Measurements from ENCODE around the gene PUS7L.

DNA sequence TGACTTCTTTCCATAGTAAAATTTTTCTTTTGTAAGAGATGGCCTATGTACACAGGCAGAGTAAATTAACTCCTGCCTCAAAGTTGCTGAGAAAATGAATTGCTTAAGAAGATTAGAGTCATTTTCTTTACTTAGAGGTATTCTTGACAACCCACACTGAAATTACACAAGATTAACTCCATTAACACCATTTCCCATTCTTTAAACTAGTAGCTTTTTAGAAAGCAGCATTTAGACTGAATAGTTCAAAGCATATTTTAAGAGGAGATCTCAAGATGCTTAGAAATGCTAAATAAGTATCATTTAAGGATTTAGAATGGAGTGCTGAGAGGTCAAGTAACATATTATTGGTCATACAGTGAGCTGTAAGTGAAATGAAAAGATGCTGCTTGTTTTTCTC is 35.5 kb downstream of the PUS7L start:
- TF ChIP-seq, protein P1, sequence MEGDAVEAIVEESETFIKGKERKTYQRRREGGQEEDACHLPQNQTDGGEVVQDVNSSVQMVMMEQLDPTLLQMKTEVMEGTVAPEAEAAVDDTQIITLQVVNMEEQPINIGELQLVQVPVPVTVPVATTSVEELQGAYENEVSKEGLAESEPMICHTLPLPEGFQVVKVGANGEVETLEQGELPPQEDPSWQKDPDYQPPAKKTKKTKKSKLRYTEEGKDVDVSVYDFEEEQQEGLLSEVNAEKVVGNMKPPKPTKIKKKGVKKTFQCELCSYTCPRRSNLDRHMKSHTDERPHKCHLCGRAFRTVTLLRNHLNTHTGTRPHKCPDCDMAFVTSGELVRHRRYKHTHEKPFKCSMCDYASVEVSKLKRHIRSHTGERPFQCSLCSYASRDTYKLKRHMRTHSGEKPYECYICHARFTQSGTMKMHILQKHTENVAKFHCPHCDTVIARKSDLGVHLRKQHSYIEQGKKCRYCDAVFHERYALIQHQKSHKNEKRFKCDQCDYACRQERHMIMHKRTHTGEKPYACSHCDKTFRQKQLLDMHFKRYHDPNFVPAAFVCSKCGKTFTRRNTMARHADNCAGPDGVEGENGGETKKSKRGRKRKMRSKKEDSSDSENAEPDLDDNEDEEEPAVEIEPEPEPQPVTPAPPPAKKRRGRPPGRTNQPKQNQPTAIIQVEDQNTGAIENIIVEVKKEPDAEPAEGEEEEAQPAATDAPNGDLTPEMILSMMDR (IDR thresholded peaks at IDR 0.05; ENCODE audit: low read depth, low read length), result no peak
- no peak for TF ChIP-seq EZH2phosphoT487 (IDR thresholded peaks at IDR 0.05; ENCODE audit: low read depth)
